WTC11 (cell line): ENCODE data around the gene RAPGEF2. TPM values are rescaled to one million over a fixed set of nuclear protein-coding genes. Genes with fewer than 3 reads are reported as not detected.
"Not testable (repeated sequence)": the region's sequence is repeated elsewhere in the genome, so short reads cannot be mapped to it uniquely, and the experiment has no call there.

Source experiments
- ATAC-seq: fragments of 200-7000 bp; cut with Tn5 transposase; 2 replicates; pipeline ENCODE4 v1.10.0; 2021; ENCODE audit warnings: mild to moderate bottlenecking, moderate library complexity
- CTCF ChIA-PET: fragments of 300-600 bp; sonication (Branson Sonifier 250); formaldehyde crosslinking; loops from one replicate; lab custom pipeline; 2021; ENCODE audit warnings: antibody characterized with exemption; lab: Charles Lee
- POLR2A ChIA-PET: fragments of 350-600 bp; sonication (Branson Sonifier 250); formaldehyde crosslinking; loops from one replicate; lab custom pipeline; 2021; ENCODE audit warnings: antibody characterized with exemption; lab: Charles Lee
- DNase-seq: peaks from one replicate; pipeline ENCODE4 v3.0.0; 2021; ENCODE audit warnings: low spot score
- H3K27ac Mint-ChIP-seq: 2 replicates; pipeline ENCODE4 v1.8.0; 2021; ENCODE audit warnings: mixed read lengths
- H3K27me3 Mint-ChIP-seq: 2 replicates; pipeline ENCODE4 v1.8.0; 2021; ENCODE audit warnings: low read depth, mild to moderate bottlenecking, moderate library complexity, mixed read lengths
- H3K36me3 Mint-ChIP-seq: 2 replicates; pipeline ENCODE4 v1.8.0; 2021; ENCODE audit warnings: mixed read lengths
- H3K4me1 Mint-ChIP-seq: 2 replicates; pipeline ENCODE4 v1.8.0; 2022; ENCODE audit warnings: mixed read lengths
- H3K4me3 Mint-ChIP-seq: 2 replicates; pipeline ENCODE4 v1.8.0; 2021; ENCODE audit warnings: mild to moderate bottlenecking, moderate library complexity, mixed read lengths
- H3K9me3 Mint-ChIP-seq: 2 replicates; pipeline ENCODE4 v1.8.0; 2021; ENCODE audit warnings: mixed read lengths
- ATF1 ChIP-seq: sonication (generic); formaldehyde crosslinking; IDR thresholded peaks from 2 replicates; pipeline ENCODE4 v1.8.1; 2023; ENCODE audit warnings: mild to moderate bottlenecking, moderate library complexity, missing genetic modification reagents
- CBFB ChIP-seq: sonication (generic); formaldehyde crosslinking; IDR thresholded peaks from 2 replicates; pipeline ENCODE4 v1.8.1; 2022; ENCODE audit warnings: mild to moderate bottlenecking, low read depth, missing genetic modification reagents
- ETV6 ChIP-seq: sonication (generic); formaldehyde crosslinking; IDR thresholded peaks from 2 replicates; pipeline ENCODE4 v1.8.1; 2022; ENCODE audit warnings: mild to moderate bottlenecking, missing genetic modification reagents
- GTF2I ChIP-seq: fragments of 250-450 bp; sonication (Bioruptor Pico); conservative IDR thresholded peaks from 2 replicates; pipeline ENCODE4 v1.4.0; 2021; ENCODE audit warnings: mild to moderate bottlenecking
- KAT7 ChIP-seq: sonication (generic); formaldehyde crosslinking; IDR thresholded peaks from 2 replicates; pipeline ENCODE4 v1.8.1; 2023; ENCODE audit warnings: missing genetic modification reagents, mild to moderate bottlenecking, borderline replicate concordance
- MXD4 ChIP-seq: fragments of 250-450 bp; sonication (Bioruptor Pico); IDR thresholded peaks from 2 replicates; pipeline ENCODE4 v1.8.0; 2021; ENCODE audit warnings: mild to moderate bottlenecking, moderate library complexity, borderline replicate concordance
- SMAD4 ChIP-seq: sonication (generic); formaldehyde crosslinking; IDR thresholded peaks from 2 replicates; pipeline ENCODE4 v1.8.0; 2022; ENCODE audit warnings: mild to moderate bottlenecking, missing genetic modification reagents
- TEAD1 ChIP-seq: sonication (generic); formaldehyde crosslinking; IDR thresholded peaks from 2 replicates; pipeline ENCODE4 v1.8.0; 2022; ENCODE audit warnings: mild to moderate bottlenecking, missing genetic modification reagents
- ZBTB21 ChIP-seq: sonication (generic); formaldehyde crosslinking; IDR thresholded peaks from 2 replicates; pipeline ENCODE4 v1.8.1; 2023; ENCODE audit warnings: mild to moderate bottlenecking, missing genetic modification reagents, borderline replicate concordance
- ZNF671 ChIP-seq: fragments of 250-450 bp; sonication (Bioruptor Pico); IDR thresholded peaks from 2 replicates; pipeline ENCODE4 v1.8.0; 2021; ENCODE audit warnings: mild to moderate bottlenecking
- total RNA-seq: library from RNA; stranded (reverse); gene quantifications from 3 replicates; pipeline ENCODE4 v1.2.3, GENCODE V29; 2021
- TF ChIP-seq, protein P1 (sequence below): fragments of 250-450 bp; sonication (Bioruptor Pico); conservative IDR thresholded peaks from 2 replicates; pipeline ENCODE4 v1.9.0; 2021; ENCODE audit warnings: mild to moderate bottlenecking
- TF ChIP-seq, protein P2 (sequence below): sonication (generic); formaldehyde crosslinking; conservative IDR thresholded peaks from 2 replicates; pipeline ENCODE4 v1.8.1; 2022; ENCODE audit warnings: mild to moderate bottlenecking, missing genetic modification reagents
- TF ChIP-seq, protein P3 (sequence below): fragments of 250-450 bp; sonication (Bioruptor Pico); IDR thresholded peaks from 2 replicates; pipeline ENCODE4 v1.9.0; 2021; ENCODE audit warnings: moderate library complexity, mild to moderate bottlenecking, inconsistent platforms, borderline replicate concordance
- TF ChIP-seq, protein P4 (sequence below): fragments of 200-600 bp; IDR thresholded peaks from 2 replicates; pipeline ENCODE4 v1.8.0; 2022; ENCODE audit warnings: antibody characterized with exemption
- TF ChIP-seq, protein P5 (sequence below): sonication (generic); formaldehyde crosslinking; IDR thresholded peaks from 2 replicates; pipeline ENCODE4 v1.8.1; 2023; ENCODE audit warnings: mild to moderate bottlenecking, missing genetic modification reagents, moderate library complexity
- TF ChIP-seq, protein P6 (sequence below): sonication (generic); formaldehyde crosslinking; IDR thresholded peaks from 2 replicates; pipeline ENCODE4 v1.8.1; 2022; ENCODE audit warnings: mild to moderate bottlenecking, moderate library complexity, missing genetic modification reagents
- TF ChIP-seq, protein P7 (sequence below): sonication (generic); formaldehyde crosslinking; IDR thresholded peaks from 2 replicates; pipeline ENCODE4 v1.8.0; 2022; ENCODE audit warnings: mild to moderate bottlenecking, missing genetic modification reagents

The RAPGEF2 gene
- total RNA-seq, 1 experiment from 2014 or later, result 40.6 TPM

DNA sequence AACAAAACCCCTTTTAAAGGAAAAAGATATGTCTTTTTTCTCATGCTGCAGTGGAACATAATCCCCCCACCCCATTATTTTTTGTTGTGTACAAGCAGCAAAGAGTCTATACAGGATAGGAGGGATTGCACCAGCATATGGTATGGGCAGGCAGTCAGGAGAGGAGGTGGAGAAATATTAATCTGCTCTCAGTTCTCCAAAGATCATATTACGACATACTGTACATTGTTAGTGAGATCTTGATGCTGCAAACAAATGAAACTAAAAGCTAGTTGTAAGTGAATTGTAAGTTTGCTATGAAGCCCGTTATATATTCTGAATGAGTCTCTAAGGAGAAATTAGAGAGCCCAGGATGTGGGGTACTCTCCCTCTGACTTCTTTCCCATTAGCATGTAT lies 75.3 kb downstream of the RAPGEF2 start (continued):
- TF ChIP-seq, protein P1, sequence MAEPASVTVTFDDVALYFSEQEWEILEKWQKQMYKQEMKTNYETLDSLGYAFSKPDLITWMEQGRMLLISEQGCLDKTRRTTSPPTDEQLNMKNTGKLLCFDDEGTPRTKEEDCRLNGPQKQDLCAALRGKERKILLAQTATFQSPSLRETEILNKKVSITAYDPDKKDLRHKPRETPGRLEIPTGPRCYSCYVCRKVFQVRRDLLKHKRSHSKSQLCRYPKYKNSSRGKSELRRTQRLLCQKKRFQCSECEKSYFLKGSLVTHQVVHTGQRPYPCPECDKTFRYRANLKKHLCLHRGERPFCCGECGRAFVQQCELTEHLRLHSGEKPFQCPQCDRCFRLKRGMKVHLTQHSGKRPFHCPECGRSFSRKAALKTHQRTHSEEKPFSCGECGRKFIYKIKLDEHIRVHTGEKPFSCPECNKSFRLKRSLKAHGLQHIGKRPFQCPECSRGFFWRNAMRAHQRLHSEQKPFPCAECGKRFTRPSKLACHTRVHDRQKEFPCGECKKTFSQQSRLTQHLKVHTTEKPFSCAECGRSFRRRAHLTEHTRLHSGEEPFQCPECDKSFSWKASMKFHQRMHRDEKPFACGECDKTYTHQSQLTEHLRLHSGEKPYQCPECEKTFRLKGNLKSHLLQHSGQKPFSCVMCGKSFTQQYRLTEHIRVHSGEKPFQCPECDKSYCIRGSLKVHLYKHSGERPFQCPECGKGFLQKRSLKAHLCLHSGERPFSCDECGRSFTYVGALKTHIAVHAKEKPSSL (CRISPR knock-in tag), result no peak
- TF ChIP-seq ZNF671 (CRISPR knock-in tag) (no peak), ETV6 (CRISPR knock-in tag) (no peak), KAT7 (CRISPR knock-in tag) (no peak), CBFB (no peak), GTF2I (CRISPR knock-in tag) (no peak), MXD4 (CRISPR knock-in tag) (no peak), TEAD1 (no peak), SMAD4 (CRISPR knock-in tag) (no peak), ZBTB21 (no peak)
- TF ChIP-seq, protein P2, sequence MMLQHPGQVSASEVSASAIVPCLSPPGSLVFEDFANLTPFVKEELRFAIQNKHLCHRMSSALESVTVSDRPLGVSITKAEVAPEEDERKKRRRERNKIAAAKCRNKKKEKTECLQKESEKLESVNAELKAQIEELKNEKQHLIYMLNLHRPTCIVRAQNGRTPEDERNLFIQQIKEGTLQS (CRISPR knock-in tag), result no peak
- TF ChIP-seq, protein P3, sequence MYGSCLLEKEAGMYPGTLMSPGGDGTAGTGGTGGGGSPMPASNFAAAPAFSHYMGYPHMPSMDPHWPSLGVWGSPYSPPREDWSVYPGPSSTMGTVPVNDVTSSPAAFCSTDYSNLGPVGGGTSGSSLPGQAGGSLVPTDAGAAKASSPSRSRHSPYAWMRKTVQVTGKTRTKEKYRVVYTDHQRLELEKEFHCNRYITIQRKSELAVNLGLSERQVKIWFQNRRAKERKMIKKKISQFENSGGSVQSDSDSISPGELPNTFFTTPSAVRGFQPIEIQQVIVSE (CRISPR knock-in tag), result no peak
- TF ChIP-seq, protein P4, sequence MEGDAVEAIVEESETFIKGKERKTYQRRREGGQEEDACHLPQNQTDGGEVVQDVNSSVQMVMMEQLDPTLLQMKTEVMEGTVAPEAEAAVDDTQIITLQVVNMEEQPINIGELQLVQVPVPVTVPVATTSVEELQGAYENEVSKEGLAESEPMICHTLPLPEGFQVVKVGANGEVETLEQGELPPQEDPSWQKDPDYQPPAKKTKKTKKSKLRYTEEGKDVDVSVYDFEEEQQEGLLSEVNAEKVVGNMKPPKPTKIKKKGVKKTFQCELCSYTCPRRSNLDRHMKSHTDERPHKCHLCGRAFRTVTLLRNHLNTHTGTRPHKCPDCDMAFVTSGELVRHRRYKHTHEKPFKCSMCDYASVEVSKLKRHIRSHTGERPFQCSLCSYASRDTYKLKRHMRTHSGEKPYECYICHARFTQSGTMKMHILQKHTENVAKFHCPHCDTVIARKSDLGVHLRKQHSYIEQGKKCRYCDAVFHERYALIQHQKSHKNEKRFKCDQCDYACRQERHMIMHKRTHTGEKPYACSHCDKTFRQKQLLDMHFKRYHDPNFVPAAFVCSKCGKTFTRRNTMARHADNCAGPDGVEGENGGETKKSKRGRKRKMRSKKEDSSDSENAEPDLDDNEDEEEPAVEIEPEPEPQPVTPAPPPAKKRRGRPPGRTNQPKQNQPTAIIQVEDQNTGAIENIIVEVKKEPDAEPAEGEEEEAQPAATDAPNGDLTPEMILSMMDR, result no peak
- TF ChIP-seq, protein P5, sequence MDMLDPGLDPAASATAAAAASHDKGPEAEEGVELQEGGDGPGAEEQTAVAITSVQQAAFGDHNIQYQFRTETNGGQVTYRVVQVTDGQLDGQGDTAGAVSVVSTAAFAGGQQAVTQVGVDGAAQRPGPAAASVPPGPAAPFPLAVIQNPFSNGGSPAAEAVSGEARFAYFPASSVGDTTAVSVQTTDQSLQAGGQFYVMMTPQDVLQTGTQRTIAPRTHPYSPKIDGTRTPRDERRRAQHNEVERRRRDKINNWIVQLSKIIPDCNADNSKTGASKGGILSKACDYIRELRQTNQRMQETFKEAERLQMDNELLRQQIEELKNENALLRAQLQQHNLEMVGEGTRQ (CRISPR knock-in tag), result no peak

DNA sequence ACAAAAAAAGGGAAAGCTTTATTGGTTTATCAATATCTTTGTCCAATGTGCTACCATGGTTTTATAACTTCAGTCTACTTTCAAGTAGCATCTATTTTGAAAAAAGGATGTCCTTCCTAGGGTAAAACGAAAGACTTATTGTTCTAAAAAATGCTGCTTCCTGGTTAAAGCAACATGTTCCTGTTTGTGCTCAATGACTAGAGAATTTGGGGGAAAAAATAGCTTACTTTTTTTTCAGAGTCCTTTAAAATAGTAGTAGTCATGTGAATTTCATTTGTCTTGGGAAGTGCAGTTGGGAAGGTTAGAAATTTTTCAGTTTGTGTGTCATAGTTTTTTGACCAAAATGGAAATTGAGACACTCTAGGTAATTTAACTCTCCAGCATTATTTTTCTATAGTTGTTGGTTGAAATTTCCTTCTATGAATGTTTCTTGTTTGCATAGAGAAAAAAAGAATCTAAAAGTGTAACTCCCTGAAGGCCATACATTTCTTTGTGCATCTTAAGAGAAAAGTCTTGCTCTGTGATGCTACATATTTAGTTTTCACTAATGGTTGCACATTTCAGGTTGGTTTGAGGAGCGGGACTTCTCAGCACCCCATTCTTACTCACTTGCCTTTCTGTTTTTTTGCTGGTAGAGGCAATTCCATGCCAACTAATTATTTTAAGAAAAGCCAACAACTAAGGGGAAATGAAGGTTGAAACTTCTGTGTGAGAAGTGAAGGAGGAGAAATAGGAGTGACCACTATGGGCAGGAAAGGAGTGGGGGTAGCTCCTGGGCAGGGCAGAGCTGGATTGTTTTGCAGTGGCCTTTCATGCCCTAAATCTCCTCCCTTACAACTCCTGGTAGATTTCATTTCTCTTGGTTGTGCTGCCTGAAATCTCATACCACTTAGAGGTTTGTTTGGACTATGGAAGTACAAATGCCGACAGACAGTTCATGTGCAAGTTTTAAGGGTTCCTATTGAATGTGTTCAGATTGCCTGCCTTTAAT lies 76.4 kb downstream of the RAPGEF2 start:
- TF ChIP-seq, protein P6, sequence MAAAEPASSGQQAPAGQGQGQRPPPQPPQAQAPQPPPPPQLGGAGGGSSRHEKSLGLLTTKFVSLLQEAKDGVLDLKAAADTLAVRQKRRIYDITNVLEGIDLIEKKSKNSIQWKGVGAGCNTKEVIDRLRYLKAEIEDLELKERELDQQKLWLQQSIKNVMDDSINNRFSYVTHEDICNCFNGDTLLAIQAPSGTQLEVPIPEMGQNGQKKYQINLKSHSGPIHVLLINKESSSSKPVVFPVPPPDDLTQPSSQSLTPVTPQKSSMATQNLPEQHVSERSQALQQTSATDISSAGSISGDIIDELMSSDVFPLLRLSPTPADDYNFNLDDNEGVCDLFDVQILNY (CRISPR knock-in tag), result no peak
- no peak for TF ChIP-seq ATF1 (CRISPR knock-in tag)
- TF ChIP-seq, protein P7, sequence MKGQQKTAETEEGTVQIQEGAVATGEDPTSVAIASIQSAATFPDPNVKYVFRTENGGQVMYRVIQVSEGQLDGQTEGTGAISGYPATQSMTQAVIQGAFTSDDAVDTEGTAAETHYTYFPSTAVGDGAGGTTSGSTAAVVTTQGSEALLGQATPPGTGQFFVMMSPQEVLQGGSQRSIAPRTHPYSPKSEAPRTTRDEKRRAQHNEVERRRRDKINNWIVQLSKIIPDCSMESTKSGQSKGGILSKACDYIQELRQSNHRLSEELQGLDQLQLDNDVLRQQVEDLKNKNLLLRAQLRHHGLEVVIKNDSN (CRISPR knock-in tag), result no peak
- Mint-ChIP-seq H3K4me1 (peaks cover 48% of the 10 kb centered on the region), H3K27me3 (no peaks in the 10 kb centered on the region), H3K36me3 (peaks cover 3% of the 10 kb centered on the region; the same call in 1 of the 2 replicates), H3K27ac (peak overlapping the region; percentile 19; the same call in 1 of the 2 replicates), H3K9me3 (peaks cover 5% of the 10 kb centered on the region), H3K4me3 (no peak overlapping the region)
- no peak for DNase-seq
- CTCF ChIA-PET, result interaction anchor here (1.4 to 1.9 kb wide), 2 partner anchors 13 to 323 kb away, joined by 4 to 5 read pairs; no protein-coding TSS in a partner anchor
- POLR2A ChIA-PET, result interaction anchor here (0.7 kb wide), 1 partner anchor 1702 kb away, joined by 4 read pairs; no protein-coding TSS in a partner anchor
- ATAC-seq, result no peak

DNA sequence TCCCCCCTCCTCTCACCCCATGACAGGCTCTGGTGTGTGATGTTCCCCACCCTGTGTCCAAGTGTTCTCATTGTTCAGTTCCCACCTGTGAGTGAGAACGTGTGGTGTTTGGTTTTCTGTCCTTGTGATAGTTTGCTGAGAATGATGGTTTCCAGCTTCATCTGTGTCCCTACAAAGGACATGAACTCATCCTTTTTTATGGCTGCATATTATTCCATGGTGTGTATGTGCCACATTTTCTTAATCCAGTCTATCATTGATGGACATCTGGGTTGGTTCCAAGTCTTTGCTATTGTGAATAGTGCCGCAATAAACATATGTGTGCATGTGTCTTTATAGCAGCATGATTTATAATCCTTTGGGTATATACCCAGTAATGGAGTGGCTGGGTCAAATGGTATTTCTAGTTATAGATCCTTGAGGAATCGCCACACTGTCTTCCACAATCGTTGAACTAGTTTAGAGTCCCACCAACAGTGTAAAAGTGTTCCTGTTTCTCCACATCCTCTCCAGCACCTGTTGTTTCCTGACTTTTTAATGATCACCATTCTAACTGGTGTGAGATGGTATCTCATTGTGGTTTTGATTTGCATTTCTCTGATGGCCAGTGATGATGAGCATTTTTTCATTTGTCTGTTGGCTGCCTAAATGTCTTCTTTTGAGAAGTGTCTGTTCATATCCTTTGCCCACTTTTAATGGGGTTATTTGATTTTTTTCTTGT lies 81.2 kb downstream of the RAPGEF2 start:
- CTCF ChIA-PET, DNase-seq, POLR2A ChIA-PET, H3K4me3 Mint-ChIP-seq, H3K9me3 Mint-ChIP-seq, H3K27ac Mint-ChIP-seq, H3K27me3 Mint-ChIP-seq, ATAC-seq, H3K36me3 Mint-ChIP-seq: not testable (repeated sequence)
- H3K4me1 Mint-ChIP-seq, result peaks cover 20% of the 10 kb centered on the region
